ENCODE data around the gene GFI1. TPM values are rescaled to one million over a fixed set of nuclear protein-coding genes. Genes with fewer than 3 reads are reported as not detected.

GFI1 gene
- total RNA-seq, 1 experiment from 2014 or later, result 0.31 TPM

DNA sequence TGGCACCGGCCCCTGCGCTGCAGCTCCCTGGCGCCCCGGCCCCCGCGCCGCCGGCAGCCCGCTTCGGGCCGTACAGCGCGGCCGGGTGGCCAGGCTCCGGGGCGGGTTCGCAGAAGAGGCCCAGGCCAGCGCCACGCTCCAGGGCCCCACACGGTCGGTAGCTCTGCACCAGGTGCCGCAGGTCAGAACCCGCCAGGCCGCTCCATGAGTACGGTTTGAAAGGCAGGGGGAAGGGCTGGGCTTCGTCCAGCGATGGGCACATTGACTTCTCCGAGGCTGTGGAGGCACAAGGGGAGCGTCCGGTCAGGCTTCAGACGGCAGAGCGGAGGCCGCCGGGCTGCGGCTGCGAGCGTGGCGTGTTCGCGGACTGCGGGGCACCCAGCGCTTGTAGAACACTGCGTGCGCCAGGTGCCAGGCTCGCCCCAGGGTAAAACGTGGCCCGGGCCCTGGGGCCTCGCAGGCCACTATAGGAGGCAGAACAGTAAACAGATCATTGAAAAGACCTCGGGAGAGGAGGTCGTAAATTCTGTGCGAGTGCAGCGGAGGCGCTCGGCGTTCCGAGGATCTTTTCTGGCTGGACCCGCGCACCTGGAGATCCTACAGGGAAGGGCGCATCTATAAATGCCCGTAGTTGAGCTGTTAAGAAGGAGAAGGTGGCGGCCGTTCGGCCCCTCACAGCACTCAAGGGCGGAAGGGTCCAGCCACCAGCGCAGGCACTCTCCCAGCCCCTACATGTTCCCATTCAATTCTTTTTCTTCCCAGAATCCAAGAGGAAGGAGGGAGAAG, 5.7 kb downstream of the GFI1 start:
- peaks cover 95% of the 10 kb centered on the region for H3K27me3 Mint-ChIP-seq (ENCODE audit: unreplicated experiment)
- peaks cover 20% of the 10 kb centered on the region for H3K4me1 Mint-ChIP-seq (ENCODE audit: low read depth, unreplicated experiment)
- DNase-seq, result peak; percentile 9
- CTCF ChIA-PET, result interaction anchor here (1.2 kb wide), 1 partner anchor 23 kb away, joined by 3 read pairs; no protein-coding TSS in a partner anchor
- H3K4me3 Mint-ChIP-seq (ENCODE audit: low read depth, unreplicated experiment), result peak overlapping the region; percentile 75
- no peak overlapping the region for H3K27ac Mint-ChIP-seq (ENCODE audit: unreplicated experiment)
- TF ChIP-seq, protein P1, sequence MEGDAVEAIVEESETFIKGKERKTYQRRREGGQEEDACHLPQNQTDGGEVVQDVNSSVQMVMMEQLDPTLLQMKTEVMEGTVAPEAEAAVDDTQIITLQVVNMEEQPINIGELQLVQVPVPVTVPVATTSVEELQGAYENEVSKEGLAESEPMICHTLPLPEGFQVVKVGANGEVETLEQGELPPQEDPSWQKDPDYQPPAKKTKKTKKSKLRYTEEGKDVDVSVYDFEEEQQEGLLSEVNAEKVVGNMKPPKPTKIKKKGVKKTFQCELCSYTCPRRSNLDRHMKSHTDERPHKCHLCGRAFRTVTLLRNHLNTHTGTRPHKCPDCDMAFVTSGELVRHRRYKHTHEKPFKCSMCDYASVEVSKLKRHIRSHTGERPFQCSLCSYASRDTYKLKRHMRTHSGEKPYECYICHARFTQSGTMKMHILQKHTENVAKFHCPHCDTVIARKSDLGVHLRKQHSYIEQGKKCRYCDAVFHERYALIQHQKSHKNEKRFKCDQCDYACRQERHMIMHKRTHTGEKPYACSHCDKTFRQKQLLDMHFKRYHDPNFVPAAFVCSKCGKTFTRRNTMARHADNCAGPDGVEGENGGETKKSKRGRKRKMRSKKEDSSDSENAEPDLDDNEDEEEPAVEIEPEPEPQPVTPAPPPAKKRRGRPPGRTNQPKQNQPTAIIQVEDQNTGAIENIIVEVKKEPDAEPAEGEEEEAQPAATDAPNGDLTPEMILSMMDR (IDR thresholded peaks at IDR 0.05; ENCODE audit: unreplicated experiment), result no peak
- BruUV-seq (replicated peaks), result no TSS peak
- H3K9me3 Mint-ChIP-seq (ENCODE audit: low read depth, unreplicated experiment), result no peaks in the 10 kb centered on the region
- peaks cover 45% of the 10 kb centered on the region for H3K36me3 Mint-ChIP-seq (ENCODE audit: insufficient read depth, unreplicated experiment)
- intact Hi-C loops (cut with micrococcal nuclease; ENCODE audit: unreplicated experiment), result loop anchor here (10.0 kb wide), 1 partner anchor 104 kb away; no protein-coding TSS in a partner anchor

DNA sequence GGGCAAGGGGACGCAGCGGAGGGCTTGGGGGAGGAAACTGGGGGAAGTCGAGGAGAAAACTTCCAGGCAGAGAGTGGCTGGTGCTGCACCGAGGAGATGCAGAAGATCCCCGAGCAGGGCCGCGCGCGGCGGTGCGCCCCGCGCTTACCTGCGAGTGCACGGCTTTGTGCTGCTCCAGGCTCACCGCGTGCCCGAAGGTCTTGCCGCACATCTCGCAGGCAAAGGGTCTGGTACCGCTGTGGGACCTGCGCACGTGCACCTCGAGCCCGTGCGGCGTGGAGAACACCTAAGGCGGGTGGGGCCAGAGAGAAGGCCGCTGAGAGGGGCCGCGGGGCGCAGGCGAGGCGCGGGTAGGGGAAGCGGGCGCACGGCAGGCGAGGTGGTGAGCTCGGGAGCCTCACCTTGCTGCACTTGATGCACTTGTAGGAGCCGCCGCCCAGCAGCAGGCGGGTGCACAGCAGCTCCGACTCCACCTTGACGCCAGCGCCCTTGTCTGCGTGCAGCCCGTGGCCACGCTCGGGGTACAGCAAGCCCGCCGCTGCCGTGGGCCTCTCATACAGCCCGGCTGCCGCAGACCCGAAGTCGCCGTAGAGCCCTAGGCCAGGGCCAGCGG, 6.4 kb downstream of the GFI1 start:
- BruUV-seq (replicated peaks), result no TSS peak
- TF ChIP-seq, protein P1 (IDR thresholded peaks at IDR 0.05; ENCODE audit: unreplicated experiment), result no peak
- Mint-ChIP-seq H3K36me3 (ENCODE audit: insufficient read depth, unreplicated experiment) (peaks cover 38% of the 10 kb centered on the region), H3K4me1 (ENCODE audit: low read depth, unreplicated experiment) (peaks cover 20% of the 10 kb centered on the region), H3K27ac (ENCODE audit: unreplicated experiment) (no peak overlapping the region), H3K4me3 (ENCODE audit: low read depth, unreplicated experiment) (peak overlapping the region; percentile 75), H3K9me3 (ENCODE audit: low read depth, unreplicated experiment) (no peaks in the 10 kb centered on the region), H3K27me3 (ENCODE audit: unreplicated experiment) (peaks cover 93% of the 10 kb centered on the region)
- intact Hi-C loops (cut with micrococcal nuclease; ENCODE audit: unreplicated experiment), result loop anchor here (10.0 kb wide), 1 partner anchor 104 kb away; no protein-coding TSS in a partner anchor
- CTCF ChIA-PET, result interaction anchor here (1.2 kb wide), 1 partner anchor 24 kb away, joined by 3 read pairs; no protein-coding TSS in a partner anchor
- no peak for DNase-seq

- TF ChIP-seq, protein P1 (IDR thresholded peaks at IDR 0.05; ENCODE audit: unreplicated experiment), result no peak
- intact Hi-C loops (cut with micrococcal nuclease; ENCODE audit: unreplicated experiment), result loop anchor here (10.0 kb wide), 1 partner anchor 165 kb away; no protein-coding TSS in a partner anchor
- no TSS peak for BruUV-seq (replicated peaks)
- no peaks in the 10 kb centered on the region for H3K9me3 Mint-ChIP-seq (ENCODE audit: low read depth, unreplicated experiment)
- no peak overlapping the region for H3K4me3 Mint-ChIP-seq (ENCODE audit: low read depth, unreplicated experiment)
- DNase-seq, result no peak
- peaks cover 93% of the 10 kb centered on the region for H3K27me3 Mint-ChIP-seq (ENCODE audit: unreplicated experiment)
- H3K27ac Mint-ChIP-seq (ENCODE audit: unreplicated experiment), result no peak overlapping the region
- peaks cover 32% of the 10 kb centered on the region for H3K36me3 Mint-ChIP-seq (ENCODE audit: insufficient read depth, unreplicated experiment)
- CTCF ChIA-PET, result interaction anchor here (1.2 kb wide), 1 partner anchor 25 kb away, joined by 3 read pairs; no protein-coding TSS in a partner anchor
- H3K4me1 Mint-ChIP-seq (ENCODE audit: low read depth, unreplicated experiment), result peaks cover 18% of the 10 kb centered on the region
These were observed 7.1 kb downstream of the GFI1 start for GRCh38 chr1:92479587-92479986.

DNA sequence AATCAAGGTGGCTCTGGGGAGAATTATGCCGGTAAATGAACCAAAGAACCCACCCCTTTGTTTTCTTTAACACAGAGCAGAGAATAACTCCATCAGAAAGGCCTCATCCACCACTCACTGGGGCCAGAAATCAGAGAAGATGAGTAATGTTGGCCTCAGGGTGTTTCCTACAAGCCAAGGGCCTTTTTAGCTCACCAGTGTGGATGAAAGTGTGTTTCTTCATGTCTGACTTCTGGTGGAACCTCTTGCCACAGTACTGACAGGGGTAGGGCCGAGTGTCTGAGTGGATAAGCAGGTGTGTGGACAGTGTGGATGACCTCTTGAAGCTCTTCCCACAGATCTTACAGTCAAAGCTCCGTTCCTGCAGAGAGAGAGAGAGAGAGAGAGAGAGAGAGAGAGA, 8.3 kb downstream of the GFI1 start:
- no TSS peak for BruUV-seq (replicated peaks)
- DNase-seq, result no peak
- peaks cover 22% of the 10 kb centered on the region for H3K36me3 Mint-ChIP-seq (ENCODE audit: insufficient read depth, unreplicated experiment)
- intact Hi-C loops (cut with micrococcal nuclease; ENCODE audit: unreplicated experiment), result loop anchor here (10.0 kb wide), 1 partner anchor 164 kb away; no protein-coding TSS in a partner anchor
- H3K27ac Mint-ChIP-seq (ENCODE audit: unreplicated experiment), result no peak overlapping the region
- TF ChIP-seq, protein P1 (IDR thresholded peaks at IDR 0.05; ENCODE audit: unreplicated experiment), result no peak
- peaks cover 10% of the 10 kb centered on the region for H3K4me1 Mint-ChIP-seq (ENCODE audit: low read depth, unreplicated experiment)
- CTCF ChIA-PET, result interaction anchor here (0.7 kb wide), 1 partner anchor 524 kb away, joined by 3 read pairs; no protein-coding TSS in a partner anchor
- H3K4me3 Mint-ChIP-seq (ENCODE audit: low read depth, unreplicated experiment), result no peak overlapping the region
- no peaks in the 10 kb centered on the region for H3K9me3 Mint-ChIP-seq (ENCODE audit: low read depth, unreplicated experiment)
- peaks cover 93% of the 10 kb centered on the region for H3K27me3 Mint-ChIP-seq (ENCODE audit: unreplicated experiment)
